Adrenal gland (tissue), 12 donors: Measurements from ENCODE around the gene RETSAT. TPM values are rescaled to one million over a fixed set of nuclear protein-coding genes. Genes with fewer than 3 reads are reported as not detected.
"Not testable (repeated sequence)": the region's sequence is repeated elsewhere in the genome, so short reads cannot be mapped to it uniquely, and the experiment has no call there.

ENCODE experiments used
- DNase-seq, 7 donors: peaks; one replicate each; pipeline ENCODE4 v3.0.0-alpha.2; 2019 to 2020
- H3K27ac ChIP-seq, 5 donors: fragments of 200-600 bp; sonication (generic) in 4 of 5; 1 replicate in 3 of 5; 2 replicates in 2 of 5; pipeline versions ENCODE4 v1.5.1 to v1.8.0; 2016 to 2020; ENCODE audit warnings: mild to moderate bottlenecking in 1 of 5
- H3K27me3 ChIP-seq: fragments of 200-600 bp; 2 replicates; pipeline ENCODE4 v1.8.0; 2021
- H3K36me3 ChIP-seq, 2 donors: fragments of 200-600 bp; replicated peaks in 1 of 2; 1 replicate in 1 of 2; 2 replicates in 1 of 2; pipeline versions ENCODE4 v1.5.1 to v1.8.0; 2018 to 2022
- H3K4me1 ChIP-seq, 2 donors: fragments of 200-600 bp; replicated peaks in 1 of 2; 1 replicate in 1 of 2; 2 replicates in 1 of 2; pipeline versions ENCODE4 v1.5.1 to v1.8.0; 2018 to 2021
- H3K4me3 ChIP-seq, 4 donors: fragments of 200-600 bp; sonication (generic) in 3 of 4; one replicate each; pipeline ENCODE4 v1.5.1; 2016 to 2018
- H3K9me3 ChIP-seq, 3 donors: fragments of 200-600 bp; sonication (generic) in 1 of 3; replicated peaks in 1 of 3; 1 replicate in 2 of 3; 2 replicates in 1 of 3; pipeline versions ENCODE4 v1.5.1 to v1.8.0; 2016 to 2021
- POLR2A ChIP-seq, 2 donors: fragments of 450-650 bp; IDR thresholded peaks; one replicate each; pipeline ENCODE4 v1.6.1; 2017; ENCODE audit warnings: antibody characterized with exemption in 2 of 2, mild to moderate bottlenecking in 2 of 2, moderate library complexity in 1 of 2
- WGBS, 4 donors: extraction: QIAGEN DNeasy Blood & Tissue Kit in 2 of 4; methylation state at CpG; one replicate each; pipeline versions ENCODE4 v1.1.5 to v1.1.7; 2013 to 2017; 5-methylcytosine and 5-hydroxymethylcytosine counted together
- intact Hi-C, 2 donors: fragments of 100-400 bp; cut with DNase I; formaldehyde crosslinking; loops; one replicate each; pipeline versions ENCODE4 v1.14.1 to v1.15.0; 2022 to 2023
- polyA plus RNA-seq, 3 donors: library from polyadenylated mRNA; stranded (reverse); fragments of 200-250 nt in 2 of 3; fragments of 350-450 nt in 1 of 3; fragmentation: Illumina TruSeq in 1 of 3; extraction: RNeasy Lipid Tissue Mini Kit (QIAGEN cat#74804) in 1 of 3; gene quantifications; one replicate each; pipeline ENCODE4 v1.2.3, GENCODE V29; 2013 to 2014
- total RNA-seq, 9 donors: library from RNA; depleted of rRNA in 4 of 9; stranded (reverse); fragments of >200 nt in 4 of 9; fragments of 120-200 nt in 1 of 9; fragmentation: NEBNext Ultra II Directional in 1 of 9; extraction: Animal tissue kit (Norgen Biotek cat#: 25700) in 1 of 9; gene quantifications; one replicate each; pipeline versions ENCODE4 v1.1.0 to v1.2.4, GENCODE V29; 2013 to 2023
- TF ChIP-seq, protein P1 (sequence below), 6 experiments: fragments of 450-650 bp in 4 of 6; fragments of 200-600 bp in 2 of 6; sonication (generic) in 1 of 6; IDR thresholded peaks; 1 replicate in 5 of 6; 2 replicates in 1 of 6; pipeline versions ENCODE4 v1.5.1 to v1.8.0; 2016 to 2021; ENCODE audit warnings: antibody characterized with exemption in 6 of 6, mild to moderate bottlenecking in 2 of 6, moderate library complexity in 1 of 6
- donor health status: healthy with polysubstance abuse.
- donor health status: Bipolar disorder and iron deficiency.
- donor health status: DM: yes; HTN: yes; CAD: no.
- donor health status: DM: no; HTN: no; CAD: no.
- donor health status: DM: no; HTN: no; CAD: no.
- donor health status: DM: yes; HTN: yes; CAD: no.

The RETSAT gene
- total and polyA plus RNA-seq, 12 donors = 26.1 to 209 (median 126) TPM

DNA sequence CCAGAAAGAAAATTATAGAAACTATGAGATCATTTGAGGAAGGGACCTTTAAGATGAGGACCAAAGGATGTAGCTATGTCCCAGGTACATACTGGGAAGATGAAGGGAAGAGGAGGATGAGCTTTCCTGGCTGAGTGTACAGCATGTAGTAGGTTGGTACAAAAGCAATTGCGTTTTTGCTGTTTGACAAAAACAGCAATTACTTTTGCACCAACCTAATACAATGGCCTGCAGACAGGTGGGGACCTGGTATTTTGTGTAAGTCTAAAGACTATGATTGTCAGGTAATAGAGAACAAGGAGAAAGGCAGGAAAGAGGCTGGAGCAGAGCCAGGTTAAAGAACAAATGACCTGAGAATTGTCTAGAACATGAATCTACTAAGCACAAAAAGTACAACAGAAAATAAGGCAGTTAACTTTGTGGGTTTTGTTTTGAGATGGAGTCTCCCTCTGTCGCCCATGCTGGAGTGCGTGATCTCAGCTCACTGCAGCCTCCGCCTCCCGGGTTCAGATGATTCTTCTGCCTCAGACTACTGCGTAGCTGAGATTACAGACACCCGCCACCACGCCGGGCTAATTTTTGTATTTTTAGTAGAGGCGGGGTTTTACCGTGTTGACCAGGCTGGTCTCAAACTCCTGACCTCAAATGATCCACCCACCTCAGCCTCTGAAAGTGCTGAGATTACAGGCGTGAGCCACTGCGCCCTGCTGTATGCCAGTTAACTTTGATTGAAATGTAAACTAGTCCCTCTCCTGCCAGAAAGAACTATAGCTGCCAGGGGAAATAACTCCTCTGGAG lies 23.3 kb downstream of the RETSAT start:
- 82 to 87% (median 86%) methylated on average over 13 of the region's 13 CpGs for WGBS, 4 donors
- no peak for DNase-seq
- Histone ChIP-seq H3K9me3 (no peaks in the 10 kb centered on the region), H3K27me3 (no peaks in the 10 kb centered on the region), H3K4me3 (no peak overlapping the region), H3K4me1 (peaks cover 14 to 17% of the 10 kb centered on the region in 2 donors), H3K27ac (no peak overlapping the region), H3K36me3 (peaks cover 0 to 2% of the 10 kb centered on the region in 2 donors)
- intact Hi-C loops = no loop called here
- no peak for TF ChIP-seq POLR2A (IDR thresholded peaks at IDR 0.05)
- TF ChIP-seq, protein P1, sequence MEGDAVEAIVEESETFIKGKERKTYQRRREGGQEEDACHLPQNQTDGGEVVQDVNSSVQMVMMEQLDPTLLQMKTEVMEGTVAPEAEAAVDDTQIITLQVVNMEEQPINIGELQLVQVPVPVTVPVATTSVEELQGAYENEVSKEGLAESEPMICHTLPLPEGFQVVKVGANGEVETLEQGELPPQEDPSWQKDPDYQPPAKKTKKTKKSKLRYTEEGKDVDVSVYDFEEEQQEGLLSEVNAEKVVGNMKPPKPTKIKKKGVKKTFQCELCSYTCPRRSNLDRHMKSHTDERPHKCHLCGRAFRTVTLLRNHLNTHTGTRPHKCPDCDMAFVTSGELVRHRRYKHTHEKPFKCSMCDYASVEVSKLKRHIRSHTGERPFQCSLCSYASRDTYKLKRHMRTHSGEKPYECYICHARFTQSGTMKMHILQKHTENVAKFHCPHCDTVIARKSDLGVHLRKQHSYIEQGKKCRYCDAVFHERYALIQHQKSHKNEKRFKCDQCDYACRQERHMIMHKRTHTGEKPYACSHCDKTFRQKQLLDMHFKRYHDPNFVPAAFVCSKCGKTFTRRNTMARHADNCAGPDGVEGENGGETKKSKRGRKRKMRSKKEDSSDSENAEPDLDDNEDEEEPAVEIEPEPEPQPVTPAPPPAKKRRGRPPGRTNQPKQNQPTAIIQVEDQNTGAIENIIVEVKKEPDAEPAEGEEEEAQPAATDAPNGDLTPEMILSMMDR (IDR thresholded peaks at IDR 0.05) = no peak

DNA sequence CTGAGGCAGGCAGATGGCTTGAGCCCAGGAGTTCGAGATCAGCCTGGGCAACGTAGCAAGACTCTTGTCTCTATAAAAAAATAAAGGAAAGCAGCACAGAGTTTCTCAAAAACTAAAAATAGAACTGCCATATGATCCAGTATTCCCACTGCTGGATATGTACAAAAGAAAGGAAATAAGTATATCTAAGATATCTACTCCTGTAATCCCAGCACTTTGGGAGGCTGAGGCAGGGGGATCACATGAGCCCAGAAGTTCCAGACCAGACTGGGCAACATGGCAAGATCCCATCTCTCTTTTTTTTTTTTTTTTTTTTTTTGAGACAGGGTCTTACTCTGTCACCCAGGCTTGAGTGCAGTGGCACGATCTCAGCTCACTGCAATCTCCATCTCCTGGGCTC lies 24.6 kb downstream of the RETSAT start:
- H3K4me3 ChIP-seq, H3K9me3 ChIP-seq, H3K27me3 ChIP-seq, H3K36me3 ChIP-seq, H3K27ac ChIP-seq, DNase-seq, intact Hi-C loops: not testable (repeated sequence)
- H3K4me1 ChIP-seq = peaks cover 27 to 31% of the 10 kb centered on the region in 2 donors
- 84 to 90% (median 87%) methylated on average over 3 of the region's 3 CpGs for WGBS, 4 donors

DNA sequence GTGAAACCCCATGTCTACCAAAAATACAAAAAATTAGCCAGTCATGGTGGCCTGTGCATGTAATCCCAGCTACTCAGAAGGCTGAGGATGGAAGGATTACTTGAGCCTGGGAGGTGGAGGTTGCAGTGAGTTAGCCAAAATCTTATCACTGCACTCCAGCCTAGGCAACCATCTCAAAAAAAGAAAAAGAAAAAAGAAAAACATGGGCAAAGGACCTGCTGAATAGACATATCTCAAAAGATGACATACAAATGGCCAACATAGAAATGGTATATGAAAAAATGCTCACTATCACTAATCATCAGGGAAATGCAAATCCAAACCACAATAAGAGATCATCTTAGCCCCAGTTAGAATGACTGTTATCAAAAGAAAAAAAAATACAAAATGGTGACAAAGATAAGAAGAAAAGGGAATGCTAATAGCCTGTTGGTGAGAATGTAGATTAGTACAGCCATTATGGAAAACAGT lies 25.1 kb downstream of the RETSAT start:
- no peak for TF ChIP-seq POLR2A (IDR thresholded peaks at IDR 0.05)
- TF ChIP-seq, protein P1 (IDR thresholded peaks at IDR 0.05) = no peak
- DNase-seq = no peak
- Histone ChIP-seq H3K4me1 (peaks cover 32 to 36% of the 10 kb centered on the region in 2 donors), H3K9me3 (no peaks in the 10 kb centered on the region), H3K27me3 (no peaks in the 10 kb centered on the region), H3K36me3 (peaks cover 0 to 10% of the 10 kb centered on the region in 2 donors), H3K4me3 (no peak overlapping the region), H3K27ac (no peak overlapping the region)
- intact Hi-C loops = no loop called here

DNA sequence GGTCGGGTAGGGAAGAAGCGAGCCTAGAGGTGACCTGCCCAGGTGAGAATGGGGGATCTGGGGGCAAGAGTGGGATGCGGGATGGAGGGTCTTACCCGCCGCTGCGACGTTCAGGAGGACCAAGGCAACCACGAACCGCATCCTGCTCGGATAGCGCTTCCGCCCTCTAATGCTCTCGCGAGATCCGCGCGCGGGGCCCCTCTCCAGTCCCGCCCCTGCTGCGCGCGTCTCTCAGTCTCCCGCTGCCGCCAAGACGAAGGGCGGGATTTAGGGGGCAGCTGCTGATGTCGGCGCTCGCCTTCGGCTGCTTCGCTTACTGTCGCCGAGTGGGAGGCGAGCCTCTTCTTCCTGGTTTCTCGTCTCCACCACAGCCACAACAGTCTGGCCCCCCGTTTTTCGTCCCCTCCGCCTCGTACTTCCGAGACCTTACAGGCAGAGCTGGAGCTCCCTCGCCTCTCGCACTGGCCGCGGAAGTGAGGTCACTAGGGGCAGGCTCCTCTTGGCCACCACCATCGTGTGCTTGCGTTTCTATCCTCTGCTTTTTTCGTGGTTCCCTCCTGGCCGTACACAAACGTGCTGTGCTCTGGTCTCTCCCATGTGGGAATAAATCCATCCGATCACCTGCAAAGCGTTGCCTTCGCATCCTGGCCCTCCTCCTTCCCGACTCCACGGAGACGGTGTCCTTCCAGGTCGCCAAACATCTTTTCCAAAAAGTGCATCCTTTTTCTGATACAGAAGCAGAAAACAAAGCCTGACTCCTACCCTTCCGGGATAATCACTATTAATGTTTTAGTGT lies 26.3 kb downstream of the RETSAT start, which contains the start of gene TGOLN2:
TGOLN2 (minus strand) TSS at position 168 of the 796 bp plus-strand sequence; CDS start at position 141, 27 bp downstream.
- Histone ChIP-seq H3K36me3 (peaks cover 0 to 22% of the 10 kb centered on the region in 2 donors), H3K27me3 (no peaks in the 10 kb centered on the region), H3K4me1 (peaks cover 38 to 48% of the 10 kb centered on the region in 2 donors), H3K27ac (peak within 1 kb of the TSS; percentile 89 to 99 (median 94)), H3K4me3 (peak within 1 kb of the TSS; percentile 9 to 99 (median 82)), H3K9me3 (no peaks in the 10 kb centered on the region)
- peak; percentile 93 to 95 (median 93) for DNase-seq
- TF ChIP-seq, protein P1 (IDR thresholded peaks at IDR 0.05) = peak in 2 of 6 experiments; percentile 9 to 19
- peak; percentile 98 to 99 for TF ChIP-seq POLR2A (IDR thresholded peaks at IDR 0.05)
- intact Hi-C loops = no loop called here
- WGBS, 4 donors = 0 to 1% (median 1%) methylated on average over 28 to 57 of the region's 57 CpGs
